GM10248 (cell line): Measurements from ENCODE around the gene FRK.

Experiments
- CTCF ChIA-PET: fragments of 300-600 bp; sonication (Branson Sonifier 250); formaldehyde crosslinking; extraction: SDS; loops from one replicate; lab custom pipeline; 2021; ENCODE audit warnings: antibody characterized with exemption; lab: Yijun Ruan, JAX
- POLR2A ChIA-PET: fragments of 350-650 bp; sonication (Branson Sonifier 250); formaldehyde crosslinking; extraction: SDS; loops from one replicate; lab custom pipeline; 2020; ENCODE audit warnings: antibody characterized with exemption; lab: Yijun Ruan, JAX
- DNase-seq: peaks from one replicate; pipeline ENCODE4 v3.0.0; 2012; ENCODE audit errors: extremely low spot score
- TF ChIP-seq, protein P1 (sequence below): IDR thresholded peaks from 2 replicates; pipeline ENCODE4 v1.5.1; 2012; ENCODE audit warnings: mild to moderate bottlenecking, low read depth; ENCODE audit errors: extremely low read depth, missing control alignments, control extremely low read depth

Gene FRK

DNA sequence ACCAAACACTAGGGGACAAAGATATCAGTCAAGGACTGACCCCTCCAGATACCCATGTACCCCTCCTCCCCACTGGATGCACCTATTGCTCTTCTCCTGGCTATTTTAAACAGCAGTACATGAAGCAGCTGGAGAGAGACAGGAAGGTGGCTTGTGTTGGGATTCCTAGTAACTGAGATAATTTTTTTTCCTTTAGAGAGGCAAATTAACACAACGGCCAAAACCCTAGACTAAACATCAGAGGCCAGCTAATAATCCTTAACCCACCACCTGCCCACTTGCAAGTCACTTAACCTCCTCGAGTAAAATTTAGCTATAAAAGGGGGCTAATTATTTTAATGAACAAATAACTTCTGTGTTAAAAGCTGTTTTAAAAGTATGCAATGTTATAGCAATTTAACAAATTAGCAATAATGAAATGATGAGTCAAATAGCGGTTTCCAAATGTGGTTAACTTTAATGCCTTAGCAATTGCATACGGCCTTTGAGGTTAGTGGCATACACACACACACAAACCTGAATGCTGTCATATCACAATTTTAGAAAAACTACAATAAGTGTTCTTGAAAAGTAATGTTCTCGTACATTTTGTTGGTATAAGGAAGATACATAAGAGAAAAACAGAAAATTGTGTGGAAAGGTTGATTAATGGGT is 151.7 kb downstream of the FRK start:
- POLR2A ChIA-PET = no interaction called here
- DNase-seq = no peak
- CTCF ChIA-PET = interaction anchor here (1.0 to 4.1 kb wide), 3 partner anchors 9 to 27 kb away, joined by 3 to 15 read pairs (median 3); no protein-coding TSS in a partner anchor

GRCh38 chr6:115905471-115905870 is 155.2 kb downstream of the FRK start:
- TF ChIP-seq, protein P1, sequence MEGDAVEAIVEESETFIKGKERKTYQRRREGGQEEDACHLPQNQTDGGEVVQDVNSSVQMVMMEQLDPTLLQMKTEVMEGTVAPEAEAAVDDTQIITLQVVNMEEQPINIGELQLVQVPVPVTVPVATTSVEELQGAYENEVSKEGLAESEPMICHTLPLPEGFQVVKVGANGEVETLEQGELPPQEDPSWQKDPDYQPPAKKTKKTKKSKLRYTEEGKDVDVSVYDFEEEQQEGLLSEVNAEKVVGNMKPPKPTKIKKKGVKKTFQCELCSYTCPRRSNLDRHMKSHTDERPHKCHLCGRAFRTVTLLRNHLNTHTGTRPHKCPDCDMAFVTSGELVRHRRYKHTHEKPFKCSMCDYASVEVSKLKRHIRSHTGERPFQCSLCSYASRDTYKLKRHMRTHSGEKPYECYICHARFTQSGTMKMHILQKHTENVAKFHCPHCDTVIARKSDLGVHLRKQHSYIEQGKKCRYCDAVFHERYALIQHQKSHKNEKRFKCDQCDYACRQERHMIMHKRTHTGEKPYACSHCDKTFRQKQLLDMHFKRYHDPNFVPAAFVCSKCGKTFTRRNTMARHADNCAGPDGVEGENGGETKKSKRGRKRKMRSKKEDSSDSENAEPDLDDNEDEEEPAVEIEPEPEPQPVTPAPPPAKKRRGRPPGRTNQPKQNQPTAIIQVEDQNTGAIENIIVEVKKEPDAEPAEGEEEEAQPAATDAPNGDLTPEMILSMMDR = no peak
- no peak for DNase-seq
- CTCF ChIA-PET = no interaction called here
- POLR2A ChIA-PET = no interaction called here

More for the DNA sequence above, 151.7 kb downstream of the FRK start:
- TF ChIP-seq, protein P1 = no peak

GRCh38 chr6:115902436-115902835 is 158.3 kb downstream of the FRK start:
- ChIA-PET POLR2A (no interaction called here), CTCF (interaction anchor here (0.7 to 1.9 kb wide), 2 partner anchors 16 to 28 kb away, joined by 3 to 6 read pairs; no protein-coding TSS in a partner anchor)
- no peak for DNase-seq
- TF ChIP-seq, protein P1 = no peak

DNA sequence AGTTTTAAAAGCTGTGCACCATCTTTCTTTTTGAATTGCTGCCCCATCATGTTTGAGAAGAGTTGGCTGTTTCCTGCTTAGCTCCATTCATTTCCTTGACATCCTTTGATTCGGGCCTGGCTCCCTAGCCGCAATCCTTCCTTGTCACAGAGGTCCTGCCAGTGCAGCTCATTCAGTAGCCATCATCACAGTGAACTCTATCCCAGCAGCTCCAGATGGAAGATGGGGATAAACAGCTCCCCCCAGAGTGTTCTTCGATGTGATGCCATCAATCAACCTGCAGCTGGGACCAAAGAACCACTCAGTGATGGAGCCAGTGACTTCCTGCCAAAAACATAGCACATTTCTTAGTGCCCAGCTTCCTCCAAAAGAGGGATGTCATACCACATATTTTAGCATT is 158.8 kb downstream of the FRK start:
- no peak for DNase-seq
- ChIA-PET POLR2A (no interaction called here), CTCF (interaction anchor here (1.9 kb wide), 1 partner anchor 15 kb away, joined by 6 read pairs; no protein-coding TSS in a partner anchor)
- TF ChIP-seq, protein P1 = no peak

DNA sequence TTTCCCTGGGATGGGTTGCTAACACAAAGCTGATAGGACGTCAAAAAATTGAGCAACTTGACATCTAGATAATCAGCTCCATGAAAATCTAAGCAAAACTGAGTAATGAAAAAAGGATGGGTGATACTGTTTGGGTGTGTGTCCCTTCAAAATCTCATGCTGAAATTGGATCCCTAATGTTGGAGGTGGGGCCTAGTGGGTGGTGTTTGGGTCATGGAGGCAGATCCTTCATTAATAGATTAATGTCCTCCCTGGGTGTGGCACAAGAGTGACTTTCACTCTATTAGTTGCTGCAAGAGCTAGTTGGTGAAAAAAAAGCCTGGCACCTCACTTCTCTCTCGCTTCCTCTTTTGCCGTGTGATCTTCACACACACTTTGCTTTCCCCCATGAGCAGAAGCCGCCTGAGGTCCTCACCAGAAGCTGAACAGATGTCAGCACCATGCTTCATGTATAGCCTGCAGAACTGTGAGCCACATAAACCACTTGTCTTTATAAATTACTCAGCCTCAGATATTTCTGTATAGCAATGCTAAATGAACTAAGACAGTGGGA is 160.9 kb downstream of the FRK start:
- ChIA-PET CTCF (interaction anchor here (0.7 to 1.2 kb wide), 2 partner anchors 9 to 11 kb away, joined by 3 read pairs; no protein-coding TSS in a partner anchor), POLR2A (no interaction called here)
- DNase-seq = no peak
- TF ChIP-seq, protein P1 = no peak

DNA sequence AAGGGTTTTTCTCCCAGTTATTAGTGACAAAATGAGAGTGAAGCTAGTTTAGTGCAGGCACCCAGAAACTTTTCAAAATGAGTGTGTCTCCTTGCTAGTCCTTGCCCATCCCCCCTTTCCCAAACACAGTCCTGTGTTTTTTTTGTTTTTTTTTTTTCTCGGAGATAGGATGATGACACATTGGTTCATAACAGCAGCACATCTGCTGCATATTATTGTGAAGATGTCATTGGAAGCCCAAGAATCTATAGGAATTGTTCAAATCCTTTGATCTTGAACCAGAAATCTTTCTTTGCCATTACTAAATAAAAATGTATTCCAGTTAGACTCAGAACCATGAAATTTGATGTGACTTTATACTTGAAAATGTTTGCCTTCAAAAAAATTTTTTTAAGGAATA is 162.4 kb downstream of the FRK start:
- TF ChIP-seq, protein P1 = no peak
- ChIA-PET CTCF (no interaction called here), POLR2A (no interaction called here)
- no peak for DNase-seq
